Jurkat, Clone E6-1 (cell line): ENCODE results near the gene CHMP5. TPM values are rescaled to one million over a fixed set of nuclear protein-coding genes. Genes with fewer than 3 reads are reported as not detected.

Experiments
- DNase-seq: peaks from one replicate; pipeline ENCODE4 v3.0.0-alpha.2; 2011; ENCODE audit warnings: low read depth, low spot score
- H3K4me3 ChIP-seq: 2 replicates; pipeline ENCODE4 v1.5.1; 2011; ENCODE audit warnings: mild to moderate bottlenecking, low read length, control low read depth, moderate library complexity
- polyA plus RNA-seq: library from polyadenylated mRNA; unstranded; fragments of >200 nt; gene quantifications from one replicate; pipeline ENCODE4 v1.2.1, GENCODE V29; 2012; ENCODE audit warnings: missing spikeins; ENCODE audit not compliant: insufficient read length, insufficient read depth

CHMP5 gene
- 92.7 TPM for polyA plus RNA-seq

- peak within 1 kb of the TSS; percentile 96 for H3K4me3 ChIP-seq
- DNase-seq: peak; percentile 98
Observed at GRCh38 chr9:33264473-33265177, at the start of gene CHMP5, which contains the start of gene BAG1. Gene CHMP5 (plus strand): TSS chr9:33265049. CDS start chr9:33265079, 30 bp downstream. Gene BAG1 (minus strand): TSS chr9:33264708.

GRCh38 chr9:33220681-33221567 is 43.9 kb upstream of the CHMP5 start:
- H3K4me3 ChIP-seq: peak overlapping the region; percentile 9; the same call in 1 of the 2 replicates
- peak; percentile 77 for DNase-seq

GRCh38 chr9:33221568-33221884 is 43.3 kb upstream of the CHMP5 start:
- no peak overlapping the region for H3K4me3 ChIP-seq
- no peak for DNase-seq

GRCh38 chr9:33222031-33222430 is 42.8 kb upstream of the CHMP5 start:
- H3K4me3 ChIP-seq: no peak overlapping the region
- DNase-seq: peak; percentile 79

GRCh38 chr9:33223696-33224095 is 41.2 kb upstream of the CHMP5 start:
- no peak overlapping the region for H3K4me3 ChIP-seq
- no peak for DNase-seq

GRCh38 chr9:33225319-33226147 is 39.3 kb upstream of the CHMP5 start:
- H3K4me3 ChIP-seq: no peak overlapping the region
- peak; percentile 83 for DNase-seq

GRCh38 chr9:33227008-33227398 is 37.8 kb upstream of the CHMP5 start:
- no peak overlapping the region for H3K4me3 ChIP-seq
- DNase-seq: no peak

GRCh38 chr9:33227741-33228140 is 37.1 kb upstream of the CHMP5 start:
- H3K4me3 ChIP-seq: no peak overlapping the region
- no peak for DNase-seq

- DNase-seq: no peak
Observed at GRCh38 chr9:33228606-33229005, 36.2 kb upstream of the CHMP5 start.

GRCh38 chr9:33229359-33230114 is 35.3 kb upstream of the CHMP5 start:
- no peak for DNase-seq
- H3K4me3 ChIP-seq: no peak overlapping the region

More at GRCh38 chr9:33228606-33229005, 36.2 kb upstream of the CHMP5 start:
- no peak overlapping the region for H3K4me3 ChIP-seq

GRCh38 chr9:33230756-33231622 is 33.9 kb upstream of the CHMP5 start:
- no peak overlapping the region for H3K4me3 ChIP-seq
- DNase-seq: no peak

GRCh38 chr9:33231623-33231942 is 33.3 kb upstream of the CHMP5 start:
- DNase-seq: no peak
- no peak overlapping the region for H3K4me3 ChIP-seq

GRCh38 chr9:33232815-33233214 is 32.0 kb upstream of the CHMP5 start:
- H3K4me3 ChIP-seq: no peak overlapping the region
- DNase-seq: no peak

GRCh38 chr9:33233626-33234342 is 31.1 kb upstream of the CHMP5 start:
- no peak for DNase-seq
- H3K4me3 ChIP-seq: no peak overlapping the region

- H3K4me3 ChIP-seq: no peak overlapping the region
- no peak for DNase-seq
Observed at GRCh38 chr9:33234511-33235467, 30.1 kb upstream of the CHMP5 start.

GRCh38 chr9:33236571-33236970 is 28.3 kb upstream of the CHMP5 start:
- H3K4me3 ChIP-seq: no peak overlapping the region

More at GRCh38 chr9:33236571-33236970, 28.3 kb upstream of the CHMP5 start:
- DNase-seq: no peak
